HG03571 (cell line): ENCODE data around the gene TMOD2.

ENCODE experiments used
- ATAC-seq: cut with Tn5 transposase; IDR thresholded peaks from one replicate; pipeline ENCODE4 v1.9.1; 2021; ENCODE audit not compliant: unreplicated experiment

The TMOD2 gene

GRCh38 chr15:51848811-51849210 is 97.4 kb downstream of the TMOD2 start:
- no peak for ATAC-seq

- no peak for ATAC-seq
Observed at GRCh38 chr15:51849860-51850259, 98.5 kb downstream of the TMOD2 start.

- ATAC-seq, result no peak
Observed at GRCh38 chr15:51853998-51854397, 102.6 kb downstream of the TMOD2 start.

GRCh38 chr15:51855612-51856011 is 104.2 kb downstream of the TMOD2 start:
- no peak for ATAC-seq

- ATAC-seq, result no peak
Observed at GRCh38 chr15:51856714-51857380, 105.5 kb downstream of the TMOD2 start.

- ATAC-seq, result no peak
Observed at GRCh38 chr15:51861557-51862359, 110.4 kb downstream of the TMOD2 start.

- ATAC-seq, result no peak
Observed at GRCh38 chr15:51863131-51863530, 111.7 kb downstream of the TMOD2 start.

GRCh38 chr15:51864408-51865056 is 113.1 kb downstream of the TMOD2 start:
- no peak for ATAC-seq

GRCh38 chr15:51865317-51865716 is 113.9 kb downstream of the TMOD2 start:
- ATAC-seq, result no peak
